Stimulated activated CD8-positive, alpha-beta memory T cell treated with anti-CD3 and anti-CD28 coated beads, Interleukin-4, amount 100 ng/mL, for 4 hours (primary cell): ENCODE data around the gene ARSK.

Experiments used
- DNase-seq, 2 donors: peaks; one replicate each; pipeline ENCODE4 v3.0.0-alpha.2; 2020; ENCODE audit warnings: low read depth in 2 of 2, low spot score in 1 of 2

Gene ARSK

GRCh38 chr5:95563367-95563766 is 8.5 kb downstream of the ARSK start:
- no peak for DNase-seq

DNA sequence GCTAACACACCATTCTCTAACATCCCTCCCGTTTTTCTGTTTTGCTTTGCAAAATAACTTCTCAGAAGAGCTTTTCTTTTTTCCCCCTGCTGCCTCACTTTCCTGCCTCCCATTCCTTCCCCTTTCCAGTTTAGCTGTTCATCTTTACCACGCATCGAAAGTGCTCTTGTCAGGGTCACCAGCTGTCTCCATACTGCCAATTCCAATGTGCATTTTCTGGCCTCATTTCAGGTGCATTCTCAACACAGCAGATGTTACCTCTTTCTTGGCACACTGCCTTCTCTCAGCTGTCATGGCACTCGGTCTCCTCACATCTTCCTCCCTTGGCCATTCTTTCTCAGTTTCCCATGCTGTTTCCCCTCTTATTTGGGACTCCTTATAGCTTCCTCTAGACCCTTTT is 9.5 kb downstream of the ARSK start:
- no peak for DNase-seq

GRCh38 chr5:95565280-95565920 is 10.5 kb downstream of the ARSK start:
- DNase-seq, result no peak

- DNase-seq, result no peak
These were observed 17.1 kb downstream of the ARSK start for GRCh38 chr5:95572016-95572415.

GRCh38 chr5:95581576-95581975 is 26.7 kb downstream of the ARSK start:
- DNase-seq, result no peak

DNA sequence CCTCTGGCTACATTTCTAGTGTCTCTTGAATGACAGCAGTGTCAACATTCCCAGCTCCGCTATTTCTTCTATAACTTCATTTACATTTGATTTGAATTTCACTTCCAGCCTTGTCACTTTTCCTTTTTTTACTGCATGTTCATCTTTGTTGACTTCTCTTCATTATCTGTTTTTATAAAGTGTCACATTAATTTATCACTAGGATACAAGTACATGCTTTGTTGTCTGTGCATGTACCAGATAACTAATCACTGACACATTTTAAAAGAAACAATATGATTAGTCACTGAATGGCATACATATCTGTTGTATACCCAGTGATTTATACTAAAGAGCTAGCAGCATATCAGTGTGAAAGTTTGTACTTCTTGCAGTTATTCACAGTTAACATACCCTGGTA is 29.1 kb downstream of the ARSK start:
- DNase-seq, result no peak

- DNase-seq, result no peak
These were observed 36.0 kb downstream of the ARSK start for GRCh38 chr5:95590880-95591279.

DNA sequence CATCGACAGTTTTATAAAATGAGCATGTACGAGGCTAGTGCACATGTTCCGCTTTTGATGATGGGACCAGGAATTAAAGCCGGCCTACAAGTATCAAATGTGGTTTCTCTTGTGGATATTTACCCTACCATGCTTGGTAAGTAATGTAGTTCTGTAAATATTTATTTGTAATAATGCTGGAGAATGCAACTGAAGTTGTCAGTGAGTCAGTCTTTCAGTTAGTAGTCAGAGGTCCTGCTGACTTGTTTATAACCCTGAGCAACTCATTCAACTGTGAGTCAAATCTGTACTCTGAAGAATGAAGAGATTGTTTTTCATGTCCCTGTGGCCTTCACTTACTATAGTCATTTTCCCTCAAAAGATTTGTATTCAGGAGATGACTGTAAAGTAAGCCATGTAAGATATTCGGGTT is 36.6 kb downstream of the ARSK start:
- DNase-seq, result no peak

DNA sequence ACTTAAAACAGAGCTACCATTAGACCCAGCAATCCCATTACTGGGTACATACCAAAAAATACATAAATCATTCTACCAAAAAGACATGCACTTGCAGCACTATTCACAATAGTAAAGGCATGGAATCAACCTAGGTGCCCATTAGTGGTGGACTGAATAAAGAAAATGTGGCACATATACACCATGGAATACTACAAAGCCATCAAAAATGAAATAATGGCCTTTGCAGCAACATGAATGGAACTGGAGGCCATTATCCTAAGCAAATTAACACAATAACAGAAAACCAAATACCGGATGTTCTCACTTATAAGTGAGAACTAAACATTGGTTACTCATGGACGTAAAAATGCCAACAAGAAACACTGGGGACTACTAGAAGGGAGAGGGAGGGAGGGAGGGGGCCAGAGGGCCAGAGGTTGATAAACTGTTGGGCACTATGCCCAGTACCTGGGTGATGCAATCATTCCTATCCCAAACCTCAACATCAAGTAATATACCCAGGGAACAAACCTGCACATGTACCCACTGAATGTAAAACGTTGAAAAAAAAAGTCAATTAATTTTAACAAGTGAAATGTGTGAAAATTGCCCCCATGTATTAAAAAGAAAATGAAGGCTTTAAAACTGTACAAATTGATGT is 40.5 kb downstream of the ARSK start:
- no peak for DNase-seq

DNA sequence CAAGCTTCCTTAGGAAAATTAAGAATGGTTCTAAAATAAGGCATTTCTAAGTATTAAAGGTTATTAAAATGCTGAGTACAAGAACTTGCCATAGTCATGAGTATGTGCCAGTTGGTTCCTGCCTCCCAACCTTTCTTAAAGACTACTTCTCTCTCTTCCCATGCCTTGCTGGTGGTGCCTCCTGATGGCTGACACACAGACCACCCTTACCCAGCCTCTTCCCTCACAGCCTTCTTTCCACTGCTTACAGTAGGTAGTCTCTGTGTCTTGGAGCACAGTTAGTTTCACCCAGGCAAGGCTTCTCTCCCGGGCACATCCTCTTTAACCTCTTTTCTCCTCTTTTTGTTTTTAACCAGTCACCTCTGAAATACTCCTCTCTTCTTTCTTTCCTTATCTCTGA is 44.4 kb downstream of the ARSK start:
- no peak for DNase-seq

GRCh38 chr5:95600557-95600956 is 45.7 kb downstream of the ARSK start:
- no peak for DNase-seq

GRCh38 chr5:95605786-95606185 is 50.9 kb downstream of the ARSK start:
- DNase-seq, result no peak

- no peak for DNase-seq
These were observed 51.5 kb downstream of the ARSK start for GRCh38 chr5:95606419-95606818.

DNA sequence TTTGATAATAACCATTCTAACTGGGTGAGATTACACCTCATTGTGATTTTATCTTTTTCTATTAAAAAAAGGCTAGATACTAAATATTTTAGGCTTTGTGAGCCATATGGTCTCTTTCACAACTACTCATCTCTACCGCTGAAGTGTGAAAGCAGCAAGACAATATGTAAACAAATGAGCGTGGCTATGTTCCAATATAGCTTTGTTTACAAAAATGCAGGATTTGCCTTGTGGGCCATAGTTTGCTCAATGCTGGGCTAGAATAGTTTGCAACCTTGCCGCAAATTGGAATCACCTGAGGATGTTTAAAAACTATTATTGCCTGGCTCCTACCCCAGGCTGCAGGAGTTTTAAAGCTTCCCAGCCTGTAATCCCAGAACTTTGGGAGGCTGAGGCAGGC is 54.8 kb downstream of the ARSK start:
- DNase-seq, result no peak

DNA sequence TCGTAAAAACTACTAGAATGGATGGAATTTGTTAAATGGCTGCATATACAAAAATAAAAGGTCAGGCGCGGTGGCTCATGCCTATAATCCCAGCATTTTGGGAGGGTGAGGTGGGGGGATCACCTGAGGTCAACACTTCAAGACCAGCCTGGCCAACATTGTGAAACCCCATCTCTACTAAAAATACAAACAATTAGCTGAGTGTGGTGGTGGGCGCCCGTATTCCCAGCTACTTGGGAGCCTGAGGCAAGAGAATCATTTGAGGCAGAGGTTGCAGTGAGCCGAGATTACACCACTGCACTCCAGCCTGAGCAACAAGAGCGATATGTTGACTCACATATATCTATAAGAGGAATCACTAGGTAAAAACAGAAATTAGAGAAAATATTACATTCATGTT is 55.6 kb downstream of the ARSK start:
- no peak for DNase-seq

GRCh38 chr5:95611396-95611795 is 56.5 kb downstream of the ARSK start:
- no peak for DNase-seq

DNA sequence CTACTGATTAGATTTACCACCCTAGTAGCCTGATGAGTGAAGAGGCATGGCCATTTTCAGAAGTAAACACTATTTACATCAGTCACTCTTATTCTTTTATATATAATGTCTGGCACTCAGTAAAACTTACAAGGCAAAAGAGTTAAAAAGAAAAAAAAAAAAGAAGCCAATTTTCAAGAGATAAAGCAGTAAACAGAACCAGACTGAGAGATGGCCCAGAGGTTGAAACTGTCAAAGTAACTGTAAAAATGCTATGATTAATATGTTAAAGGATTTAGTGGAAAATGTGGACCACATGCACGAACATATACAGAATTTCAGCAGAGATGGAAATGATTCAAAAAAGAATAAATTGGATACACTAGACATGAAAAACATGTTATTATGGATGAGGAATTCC is 58.6 kb downstream of the ARSK start:
- no peak for DNase-seq

- no peak for DNase-seq
These were observed 60.2 kb downstream of the ARSK start for GRCh38 chr5:95615164-95615467.

DNA sequence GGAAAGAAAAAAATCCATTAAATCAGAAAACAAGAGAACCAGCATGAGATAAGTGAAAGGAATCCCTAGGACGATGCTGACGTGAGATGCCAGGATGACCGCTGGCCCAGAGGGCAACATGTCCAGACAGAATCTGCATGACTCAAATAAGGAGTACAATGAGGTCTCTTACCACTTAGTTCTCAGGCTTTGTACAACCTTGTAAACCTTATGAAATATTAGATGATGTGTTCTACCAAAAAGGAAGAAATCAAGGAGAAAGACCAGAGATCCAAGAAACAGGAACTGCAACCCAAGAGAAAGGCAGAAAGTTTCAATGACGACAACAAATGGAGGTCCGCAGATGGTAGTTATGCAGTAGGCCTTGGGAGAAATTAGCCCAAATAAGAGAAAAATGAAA is 62.2 kb downstream of the ARSK start:
- DNase-seq, result no peak

DNA sequence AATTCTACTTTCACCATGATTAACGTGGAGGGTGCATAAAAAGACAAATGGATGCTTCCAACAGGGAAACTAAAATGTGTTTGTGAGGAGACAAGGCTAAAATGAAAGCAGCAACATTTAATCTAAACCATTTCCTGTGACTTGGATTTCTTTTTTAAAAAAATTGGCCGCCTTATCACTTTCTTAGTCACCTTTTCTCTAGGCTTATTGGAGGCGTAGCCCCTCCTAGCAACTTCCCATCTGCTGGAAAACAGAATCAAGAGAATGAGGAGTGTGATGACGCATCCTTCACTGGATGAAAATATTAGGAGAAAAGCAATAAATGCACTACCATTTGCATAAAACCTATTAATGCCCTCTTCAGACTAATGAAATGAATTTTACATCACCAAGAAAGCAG is 64.2 kb downstream of the ARSK start:
- DNase-seq, result no peak

GRCh38 chr5:95619514-95620029 is 64.7 kb downstream of the ARSK start:
- no peak for DNase-seq

GRCh38 chr5:95620030-95620869 is 65.3 kb downstream of the ARSK start, which contains the start of gene GPR150:
Gene GPR150, plus strand, starts transcription at chr5:95620087. Its CDS starts 189 bp downstream, at chr5:95620276.
- DNase-seq, result peak; percentile 17 to 33
